Measurements from ENCODE around the gene CLEC3B. TPM values are rescaled to one million over a fixed set of nuclear protein-coding genes. Genes with fewer than 3 reads are reported as not detected.
A peak's percentile ranks its signal among the peaks of the same experiment; 100 is the strongest.

The CLEC3B gene
- total and polyA plus RNA-seq, 2 donors (not counting 3 experiments of a cell fraction or from before 2014, with no cell fraction given): 1.8 TPM; not detected in 1

GRCh38 chr3:45003406-45003805, 22.7 kb upstream of the CLEC3B start:
- intact Hi-C loops (cut with micrococcal nuclease) (no loop called here), dilution Hi-C loops (cut with MboI; ENCODE audit: extremely low pct_ligation_motif_present, low sequenced_read_pairs) (no loop called here)
- no peaks in the 10 kb centered on the region for H4K20me1 ChIP-seq (replicated peaks; ENCODE audit: control insufficient read depth, extremely low read depth, insufficient read depth, low read length)
- FAIRE-seq (no peak), DNase-seq (ENCODE audit: low read depth, low spot score) (peak; percentile 70)
- no peaks in the 10 kb centered on the region for H3K79me2 ChIP-seq (ENCODE audit: control insufficient read depth, insufficient read depth, low read length)
- no peaks in the 10 kb centered on the region for H3K27me3 ChIP-seq (ENCODE audit: control insufficient read depth in 2 of 2, insufficient read depth in 2 of 2, low read length in 2 of 2)
- TF ChIP-seq POLR2AphosphoS5 (IDR thresholded peaks at IDR 0.05; ENCODE audit: insufficient read depth, low read depth, low read length) (no peak), MYC (IDR thresholded peaks at IDR 0.05; ENCODE audit: low read depth, low read length) (no peak), EZH2 (IDR thresholded peaks at IDR 0.05; ENCODE audit: borderline replicate concordance, low read depth, low read length, severe bottlenecking) (no peak), JUN (IDR thresholded peaks at IDR 0.05; ENCODE audit: borderline replicate concordance, insufficient read depth, insufficient read length, low read depth) (no peak), GATA2 (IDR thresholded peaks at IDR 0.05; ENCODE audit: insufficient read depth, insufficient read length, low read depth, low read length) (no peak), CTCF (IDR thresholded peaks at IDR 0.05; ENCODE audit: extremely low read depth in 1 of 2, insufficient read depth in 1 of 2, low read depth in 1 of 2, low read length in 2 of 2) (no peak), FOS (IDR thresholded peaks at IDR 0.05; ENCODE audit: borderline replicate concordance, insufficient read depth, low read length) (no peak), MAX (IDR thresholded peaks at IDR 0.05; ENCODE audit: insufficient read depth, insufficient read length) (no peak), POLR2A (IDR thresholded peaks at IDR 0.05; ENCODE audit: low read depth, low read length) (no peak)
- H2AFZ ChIP-seq (ENCODE audit: low read depth, low read length): no peak overlapping the region
- no peak overlapping the region for H3K27ac ChIP-seq (ENCODE audit: insufficient read depth, low read depth, low read length)
- H3K4me1 ChIP-seq (ENCODE audit: control insufficient read depth, extremely low read depth, insufficient read depth, low read length): peaks cover 13% of the 10 kb centered on the region
- CTCF ChIA-PET: interaction anchor here (3.4 to 3.5 kb wide), 2 partner anchors 8 to 11 kb away, joined by 15 to 16 read pairs; no protein-coding TSS in a partner anchor
- no peaks in the 10 kb centered on the region for H3K9me1 ChIP-seq (replicated peaks; ENCODE audit: control insufficient read depth, extremely low read depth, insufficient read depth, low read length)
- peaks cover 4 to 10% of the 10 kb centered on the region in 2 experiments for H3K36me3 ChIP-seq (ENCODE audit: control insufficient read depth in 2 of 2, extremely low read depth in 1 of 2, insufficient read depth in 2 of 2, low read length in 2 of 2)
- POLR2A ChIA-PET: interaction anchor here (0.6 to 1.3 kb wide), 2 partner anchors 9 to 28 kb away, joined by 3 to 4 read pairs; no protein-coding TSS in a partner anchor
- H3K4me3 ChIP-seq (replicated peaks in 1 of 3; ENCODE audit: insufficient read depth in 1 of 3, low read depth in 1 of 3, low read length in 3 of 3): no peak overlapping the region
- no peak overlapping the region for H3K9ac ChIP-seq (replicated peaks; ENCODE audit: extremely low read depth, insufficient read depth, low read length)
- no TSS peak for BruUV-seq (replicated peaks)
- no peaks in the 10 kb centered on the region for H3K9me3 ChIP-seq (replicated peaks; ENCODE audit: control insufficient read depth, insufficient read depth, low read length)
- no peak overlapping the region for H3K4me2 ChIP-seq (ENCODE audit: insufficient read depth, low read length)
